HepG2 (cell line): ENCODE results near the gene AP2A2. TPM values are rescaled to one million over a fixed set of nuclear protein-coding genes. Genes with fewer than 3 reads are reported as not detected.

Source experiments
- ATAC-seq: fragments of 200-7000 bp; cut with Tn5 transposase; 3 replicates; pipeline ENCODE4 v1.9.1; 2020; ENCODE audit warnings: mild to moderate bottlenecking, moderate library complexity
- BruUV-seq: library from RNA; stranded (reverse); fragments of 400-500 nt; replicated peaks from 2 replicates; lab custom pipeline; 2021; lab: Mats Ljungman, UMichigan
- CTCF ChIA-PET: fragments of 300-600 bp; formaldehyde crosslinking; extraction: SDS; loops from one replicate; lab custom pipeline; 2021; ENCODE audit warnings: low total read pairs, inconsistent platforms, low intra/inter-chr PET ratio; lab: Yijun Ruan, JAX
- POLR2A ChIA-PET: fragments of 350-600 bp; sonication (Branson Sonifier 250); formaldehyde crosslinking; loops from one replicate; lab custom pipeline; 2020; ENCODE audit warnings: antibody characterized with exemption, inconsistent platforms; lab: Yijun Ruan, JAX
- DNase-seq: peaks from one replicate; pipeline ENCODE4 v3.0.0-alpha.2; 2015; ENCODE audit warnings: low spot score
- FAIRE-seq: peaks from 3 replicates; lab custom pipeline; 2011; peaks lifted over from hg19 to GRCh38; lab: Jason Lieb, UNC
- H2AFZ ChIP-seq: one replicate; pipeline ENCODE4 v1.6.1; 2011; ENCODE audit warnings: low read length, inconsistent platforms
- H3K27ac ChIP-seq: fragments of 300-600 bp; 3 replicates; pipeline ENCODE4 v1.8.0; 2011; ENCODE audit warnings: mixed run types, mild to moderate bottlenecking, mixed read lengths, low read length, inconsistent platforms; ENCODE audit not compliant: insufficient read depth; ENCODE audit errors: extremely low read length
- H3K27me3 ChIP-seq, 2 experiments: fragments of 200-600 bp in 1 of 2; 2 replicates in 1 of 2; 3 replicates in 1 of 2; pipeline versions ENCODE4 v1.6.0 to v1.8.0; 2011; ENCODE audit warnings: low read length in 2 of 2, mild to moderate bottlenecking in 2 of 2, moderate library complexity in 2 of 2, inconsistent platforms in 1 of 2; ENCODE audit not compliant: insufficient read depth in 2 of 2, control insufficient read depth in 1 of 2
- H3K36me3 ChIP-seq, 2 experiments: fragments of 200-600 bp in 1 of 2; replicated peaks in 1 of 2; 2 replicates in 1 of 2; 3 replicates in 1 of 2; pipeline versions ENCODE4 v1.5.1 to v1.8.0; 2011; ENCODE audit warnings: low read length in 2 of 2, inconsistent platforms in 1 of 2; ENCODE audit not compliant: insufficient read depth in 2 of 2, control insufficient read depth in 1 of 2
- H3K4me1 ChIP-seq: 2 replicates; pipeline ENCODE4 v1.5.1; 2012; ENCODE audit warnings: low read length, inconsistent platforms; ENCODE audit not compliant: insufficient read depth
- H3K4me2 ChIP-seq: 2 replicates; pipeline ENCODE4 v1.6.0; 2011; ENCODE audit warnings: low read depth, low read length, inconsistent platforms
- H3K4me3 ChIP-seq, 3 experiments: fragments of 200-600 bp in 1 of 3; sonication (generic), shearing (Covaris generic) in 1 of 3; replicated peaks in 1 of 3; 2 replicates each; pipeline ENCODE4 v1.5.1; 2011 to 2016; ENCODE audit warnings: low read length in 3 of 3, inconsistent platforms in 2 of 3, low read depth in 2 of 3, mild to moderate bottlenecking in 2 of 3, control low read depth in 1 of 3, mixed read lengths in 1 of 3; ENCODE audit not compliant: insufficient read depth in 1 of 3
- H3K79me2 ChIP-seq: one replicate; pipeline ENCODE4 v1.6.1; 2011; ENCODE audit warnings: low read length, inconsistent platforms; ENCODE audit not compliant: insufficient read depth
- H3K9ac ChIP-seq: 2 replicates; pipeline ENCODE4 v1.6.0; 2011; ENCODE audit warnings: mild to moderate bottlenecking, low read depth, low read length, inconsistent platforms; ENCODE audit not compliant: insufficient read depth
- H3K9me3 ChIP-seq: 2 replicates; pipeline ENCODE4 v1.5.1; 2012; ENCODE audit warnings: mild to moderate bottlenecking, low read length
- H4K20me1 ChIP-seq: 2 replicates; pipeline ENCODE4 v1.6.0; 2011; ENCODE audit warnings: inconsistent platforms, mild to moderate bottlenecking, low read length, moderate library complexity; ENCODE audit not compliant: insufficient read depth
- HNRNPLL ChIP-seq: fragments of 200-400 bp; formaldehyde crosslinking; IDR thresholded peaks from 2 replicates; pipeline ENCODE4 v1.6.1; 2017; ENCODE audit warnings: mild to moderate bottlenecking, low read depth, low read length; ENCODE audit not compliant: poor library complexity, severe bottlenecking
- KDM5B ChIP-seq: sonication (generic); formaldehyde crosslinking; IDR thresholded peaks from 2 replicates; pipeline ENCODE4 v1.4.0; 2020; ENCODE audit warnings: missing genetic modification reagents, mild to moderate bottlenecking, borderline replicate concordance
- NRL ChIP-seq: sonication (generic); formaldehyde crosslinking; IDR thresholded peaks from 2 replicates; pipeline ENCODE4 v1.5.0; 2020; ENCODE audit warnings: missing genetic modification reagents, mild to moderate bottlenecking, moderate library complexity, borderline replicate concordance
- TCF7 ChIP-seq: sonication (generic); IDR thresholded peaks from 2 replicates; pipeline ENCODE4 v1.6.1; 2016; ENCODE audit warnings: antibody characterized with exemption, low read depth
- ZBTB20 ChIP-seq: sonication (generic); formaldehyde crosslinking; IDR thresholded peaks from 2 replicates; pipeline ENCODE4 v1.8.1; 2023; ENCODE audit warnings: missing genetic modification reagents, low read depth, mild to moderate bottlenecking, borderline replicate concordance
- ZFYVE20 ChIP-seq: sonication (generic); formaldehyde crosslinking; IDR thresholded peaks from 2 replicates; pipeline ENCODE4 v1.8.0; 2023; ENCODE audit warnings: low read depth, mild to moderate bottlenecking, moderate library complexity, missing genetic modification reagents, borderline replicate concordance
- WGBS: methylation state at CpG from one replicate; pipeline ENCODE4 v1.1.6; 2017; ENCODE audit warnings: low lambda C conversion rate; 5-methylcytosine and 5-hydroxymethylcytosine counted together
- in situ Hi-C: cut with HindIII; loops from 2 replicates; pipeline ENCODE4 v1.10.0; 2017; ENCODE audit warnings: low pct_unique_long_range_greater_than_20kb; ENCODE audit not compliant: extremely low pct_ligation_motif_present
- intact Hi-C: fragments of 100-400 bp; cut with micrococcal nuclease; formaldehyde crosslinking; loops from one replicate; pipeline ENCODE4 v1.10.0; 2022; ENCODE audit not compliant: unreplicated experiment
- polyA plus RNA-seq, 8 experiments: library from polyadenylated mRNA; depleted of rRNA in 3 of 8; stranded (reverse) in 7 of 8; unstranded in 1 of 8; fragments of >200 nt; fragmentation: Illumina TruSeq in 4 of 8; extraction: Trizol in 4 of 8; gene quantifications; 2 replicates each; pipeline versions ENCODE4 v1.2.1 to v1.2.3, GENCODE V29; 2011 to 2016; ENCODE audit warnings: low read depth in 4 of 8, missing spikeins in 1 of 8, mixed read lengths in 1 of 8; ENCODE audit not compliant: insufficient read depth in 1 of 8
- total RNA-seq, 5 experiments: library from RNA; depleted of rRNA; stranded (reverse); fragments of >200 nt; fragmentation: Illumina TruSeq; extraction: Trizol; gene quantifications; 2 replicates each; pipeline ENCODE4 v1.2.3, GENCODE V29; 2016; ENCODE audit warnings: low read depth in 1 of 5

Gene AP2A2
- total and polyA plus RNA-seq, 2 of the 13 experiments (the other 11 are each of a cell fraction or from before 2014, with no cell fraction given) = 25.7 to 75.7 TPM

DNA sequence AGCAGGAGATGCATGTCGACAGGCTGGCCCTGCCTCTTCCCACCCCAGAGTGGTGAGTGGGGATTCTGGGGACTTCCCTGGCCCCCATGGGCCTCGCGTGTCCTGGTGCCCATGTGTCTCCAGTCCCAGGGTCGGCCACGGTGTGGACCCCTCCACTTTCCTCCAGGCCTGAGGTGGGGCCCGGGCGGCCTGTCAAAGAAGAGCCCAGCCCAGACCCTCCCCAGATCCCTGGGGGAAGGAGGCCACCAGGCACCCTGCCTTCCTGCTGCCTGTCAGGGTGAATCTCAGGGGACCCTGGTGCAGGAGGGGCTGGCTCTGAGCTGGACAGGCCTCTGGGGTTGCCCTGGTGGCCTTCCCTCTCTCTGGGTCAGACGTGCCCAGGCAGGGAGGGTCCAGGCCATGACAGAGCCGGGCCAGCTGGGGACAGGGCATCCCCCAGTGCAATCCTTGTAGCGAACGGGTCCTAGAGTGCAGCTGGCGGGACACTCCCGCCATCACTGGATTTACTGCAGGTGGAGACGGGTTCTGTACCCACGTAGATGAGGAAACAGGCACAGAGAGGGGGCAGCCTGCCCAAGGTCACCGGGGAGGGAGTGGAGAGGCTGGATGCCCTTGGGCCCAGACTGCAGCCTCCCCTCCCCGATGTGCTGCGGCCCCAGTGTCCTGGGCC is 124.4 kb downstream of the AP2A2 start:
- H2AFZ ChIP-seq = no peak overlapping the region
- WGBS = 25% methylated on average over 4 of the region's 18 CpGs
- POLR2A ChIA-PET = interaction anchor here (1.1 kb wide), 1 partner anchor 206 kb away, joined by 3 read pairs; no protein-coding TSS in a partner anchor
- in situ Hi-C loops = loop anchor here (10.0 kb wide), 1 partner anchor 165 kb away; no protein-coding TSS in a partner anchor
- ATAC-seq = peak; percentile 14
- no peak overlapping the region for H3K4me3 ChIP-seq
- no peak overlapping the region for H3K4me2 ChIP-seq
- H3K4me1 ChIP-seq = no peaks in the 10 kb centered on the region
- peaks cover 20 to 84% of the 10 kb centered on the region in 2 experiments for H3K27me3 ChIP-seq
- no peak for TF ChIP-seq KDM5B (CRISPR knock-in tag)
- no peak for TF ChIP-seq ZFYVE20 (CRISPR knock-in tag)
- no peak for TF ChIP-seq TCF7
- TF ChIP-seq HNRNPLL = peak; percentile 8
- no peak for TF ChIP-seq NRL (CRISPR knock-in tag)
- no peak for TF ChIP-seq ZBTB20
- TF ChIP-seq, all 625 proteins: peak for 1
- no peaks in the 10 kb centered on the region for H3K9me3 ChIP-seq
- no peaks in the 10 kb centered on the region for H4K20me1 ChIP-seq
- CTCF ChIA-PET = no interaction called here
- DNase-seq (no peak), FAIRE-seq (no peak)
- no peaks in the 10 kb centered on the region for H3K79me2 ChIP-seq
- H3K27ac ChIP-seq = no peak overlapping the region
- no peak overlapping the region for H3K9ac ChIP-seq
- BruUV-seq = no TSS peak
- intact Hi-C loops = no loop called here
- H3K36me3 ChIP-seq = no peaks in the 10 kb centered on the region
